IMR-90 (cell line): Measurements from ENCODE around the gene GNAO1.

Source experiments
- CEBPB ChIP-seq: IDR thresholded peaks from 2 replicates; pipeline ENCODE4 v1.6.1; 2012; ENCODE audit warnings: low read depth, low read length, improper control_type of control experiment
- CHD1 ChIP-seq: IDR thresholded peaks from 2 replicates; pipeline ENCODE4 v1.6.1; 2012; ENCODE audit warnings: low read depth, low read length, improper control_type of control experiment
- FOS ChIP-seq: fragments of 150-350 bp; IDR thresholded peaks from 2 replicates; pipeline ENCODE4 v1.6.1; 2016; ENCODE audit warnings: low read depth, low read length
- MAFK ChIP-seq: IDR thresholded peaks from 2 replicates; pipeline ENCODE4 v1.6.1; 2012; ENCODE audit warnings: low read depth, low read length, improper control_type of control experiment
- MXI1 ChIP-seq: IDR thresholded peaks from 2 replicates; pipeline ENCODE4 v1.6.1; 2012; ENCODE audit warnings: low read depth, mild to moderate bottlenecking, low read length, moderate library complexity, borderline replicate concordance
- NFE2L2 ChIP-seq: fragments of 150-350 bp; IDR thresholded peaks from 2 replicates; pipeline ENCODE4 v1.6.1; 2016; ENCODE audit warnings: low read depth, mild to moderate bottlenecking, low read length
- POLR2A ChIP-seq: IDR thresholded peaks from 2 replicates; pipeline ENCODE4 v1.6.1; 2012; ENCODE audit warnings: mild to moderate bottlenecking, low read depth, low read length
- RAD21 ChIP-seq: IDR thresholded peaks from 2 replicates; pipeline ENCODE4 v1.6.1; 2012; ENCODE audit warnings: low read length, improper control_type of control experiment
- RCOR1 ChIP-seq: IDR thresholded peaks from 2 replicates; pipeline ENCODE4 v1.6.1; 2012; ENCODE audit warnings: mild to moderate bottlenecking, low read length, improper control_type of control experiment; ENCODE audit not compliant: insufficient replicate concordance
- RFX5 ChIP-seq: IDR thresholded peaks from 2 replicates; pipeline ENCODE4 v1.8.0; 2012; ENCODE audit warnings: low read depth, mild to moderate bottlenecking, low read length, moderate library complexity
- SMC3 ChIP-seq: fragments of 150-350 bp; IDR thresholded peaks from 2 replicates; pipeline ENCODE4 v1.6.1; 2016; ENCODE audit warnings: low read depth, mild to moderate bottlenecking, antibody characterized with exemption, low read length, moderate library complexity
- TF ChIP-seq, protein P1 (sequence below): conservative IDR thresholded peaks from 2 replicates; pipeline ENCODE4 v1.5.1; 2012; ENCODE audit warnings: mild to moderate bottlenecking, low read depth, low read length, improper control_type of control experiment
- TF ChIP-seq, protein P2 (sequence below): fragments of 150-350 bp; IDR thresholded peaks from 2 replicates; pipeline ENCODE4 v1.6.1; 2016; ENCODE audit warnings: low read depth, mild to moderate bottlenecking, low read length, moderate library complexity, borderline replicate concordance
- TF ChIP-seq, protein P3 (sequence below): fragments of 150-350 bp; IDR thresholded peaks from 2 replicates; pipeline ENCODE4 v1.6.1; 2017; ENCODE audit warnings: mild to moderate bottlenecking, antibody characterized with exemption, low read length, low read depth

DNA sequence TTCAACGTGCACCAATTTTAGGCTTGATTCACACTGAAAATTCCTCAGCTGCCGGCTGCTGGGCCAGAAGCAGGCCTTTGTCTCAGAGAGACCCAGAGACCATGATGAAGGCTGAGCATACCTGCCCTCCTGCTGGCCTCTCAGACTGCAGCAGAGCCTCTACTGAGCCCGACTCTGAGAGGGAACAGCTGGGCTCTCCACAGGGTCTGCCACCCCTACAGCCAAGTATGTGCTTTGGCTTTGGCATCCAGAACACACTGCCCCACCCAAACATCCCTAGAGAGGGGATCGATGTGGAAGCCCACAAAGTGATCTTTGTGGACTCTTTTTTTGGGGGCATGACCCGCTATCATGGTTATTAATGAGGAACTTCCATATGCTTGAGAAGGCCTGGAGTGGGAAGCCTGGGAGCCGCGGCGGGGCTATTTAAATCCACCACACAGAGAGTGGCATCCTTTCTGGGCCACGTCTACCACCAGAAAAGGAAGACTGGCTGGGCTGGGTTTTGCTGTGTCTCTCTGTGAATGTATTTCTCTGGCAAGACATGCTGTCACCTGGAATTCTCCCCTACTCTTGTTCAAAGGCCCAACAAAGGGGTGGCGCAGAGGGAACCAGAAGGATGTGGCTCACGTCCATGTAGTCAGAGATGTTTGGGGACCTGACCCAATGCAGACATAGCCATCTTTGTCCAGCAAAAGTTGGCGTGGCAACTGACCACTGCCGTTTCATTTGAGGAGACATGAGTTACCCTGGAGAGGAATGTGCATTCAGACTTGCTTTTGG is 69.3 kb downstream of the GNAO1 start:
- no peak for TF ChIP-seq RAD21
- TF ChIP-seq, protein P1, sequence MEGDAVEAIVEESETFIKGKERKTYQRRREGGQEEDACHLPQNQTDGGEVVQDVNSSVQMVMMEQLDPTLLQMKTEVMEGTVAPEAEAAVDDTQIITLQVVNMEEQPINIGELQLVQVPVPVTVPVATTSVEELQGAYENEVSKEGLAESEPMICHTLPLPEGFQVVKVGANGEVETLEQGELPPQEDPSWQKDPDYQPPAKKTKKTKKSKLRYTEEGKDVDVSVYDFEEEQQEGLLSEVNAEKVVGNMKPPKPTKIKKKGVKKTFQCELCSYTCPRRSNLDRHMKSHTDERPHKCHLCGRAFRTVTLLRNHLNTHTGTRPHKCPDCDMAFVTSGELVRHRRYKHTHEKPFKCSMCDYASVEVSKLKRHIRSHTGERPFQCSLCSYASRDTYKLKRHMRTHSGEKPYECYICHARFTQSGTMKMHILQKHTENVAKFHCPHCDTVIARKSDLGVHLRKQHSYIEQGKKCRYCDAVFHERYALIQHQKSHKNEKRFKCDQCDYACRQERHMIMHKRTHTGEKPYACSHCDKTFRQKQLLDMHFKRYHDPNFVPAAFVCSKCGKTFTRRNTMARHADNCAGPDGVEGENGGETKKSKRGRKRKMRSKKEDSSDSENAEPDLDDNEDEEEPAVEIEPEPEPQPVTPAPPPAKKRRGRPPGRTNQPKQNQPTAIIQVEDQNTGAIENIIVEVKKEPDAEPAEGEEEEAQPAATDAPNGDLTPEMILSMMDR: no peak
- TF ChIP-seq MAFK: no peak
- no peak for TF ChIP-seq FOS
- TF ChIP-seq POLR2A: no peak
- TF ChIP-seq RCOR1: no peak
- no peak for TF ChIP-seq CEBPB
- no peak for TF ChIP-seq RFX5
- TF ChIP-seq, protein P2, sequence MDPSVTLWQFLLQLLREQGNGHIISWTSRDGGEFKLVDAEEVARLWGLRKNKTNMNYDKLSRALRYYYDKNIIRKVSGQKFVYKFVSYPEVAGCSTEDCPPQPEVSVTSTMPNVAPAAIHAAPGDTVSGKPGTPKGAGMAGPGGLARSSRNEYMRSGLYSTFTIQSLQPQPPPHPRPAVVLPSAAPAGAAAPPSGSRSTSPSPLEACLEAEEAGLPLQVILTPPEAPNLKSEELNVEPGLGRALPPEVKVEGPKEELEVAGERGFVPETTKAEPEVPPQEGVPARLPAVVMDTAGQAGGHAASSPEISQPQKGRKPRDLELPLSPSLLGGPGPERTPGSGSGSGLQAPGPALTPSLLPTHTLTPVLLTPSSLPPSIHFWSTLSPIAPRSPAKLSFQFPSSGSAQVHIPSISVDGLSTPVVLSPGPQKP: no peak
- TF ChIP-seq SMC3: no peak
- TF ChIP-seq CHD1: no peak
- TF ChIP-seq NFE2L2: no peak
- TF ChIP-seq, protein P3, sequence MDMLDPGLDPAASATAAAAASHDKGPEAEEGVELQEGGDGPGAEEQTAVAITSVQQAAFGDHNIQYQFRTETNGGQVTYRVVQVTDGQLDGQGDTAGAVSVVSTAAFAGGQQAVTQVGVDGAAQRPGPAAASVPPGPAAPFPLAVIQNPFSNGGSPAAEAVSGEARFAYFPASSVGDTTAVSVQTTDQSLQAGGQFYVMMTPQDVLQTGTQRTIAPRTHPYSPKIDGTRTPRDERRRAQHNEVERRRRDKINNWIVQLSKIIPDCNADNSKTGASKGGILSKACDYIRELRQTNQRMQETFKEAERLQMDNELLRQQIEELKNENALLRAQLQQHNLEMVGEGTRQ: no peak
- no peak for TF ChIP-seq MXI1
